ENCODE measurements around the gene MBD3L5. TPM values are rescaled to one million over a fixed set of nuclear protein-coding genes. Genes with fewer than 3 reads are reported as not detected.
"Not testable (repeated sequence)": the region's sequence is repeated elsewhere in the genome, so short reads cannot be mapped to it uniquely, and the experiment has no call there.

The MBD3L5 gene
- total RNA-seq, 2 donors from 2014 or later: not detected

DNA sequence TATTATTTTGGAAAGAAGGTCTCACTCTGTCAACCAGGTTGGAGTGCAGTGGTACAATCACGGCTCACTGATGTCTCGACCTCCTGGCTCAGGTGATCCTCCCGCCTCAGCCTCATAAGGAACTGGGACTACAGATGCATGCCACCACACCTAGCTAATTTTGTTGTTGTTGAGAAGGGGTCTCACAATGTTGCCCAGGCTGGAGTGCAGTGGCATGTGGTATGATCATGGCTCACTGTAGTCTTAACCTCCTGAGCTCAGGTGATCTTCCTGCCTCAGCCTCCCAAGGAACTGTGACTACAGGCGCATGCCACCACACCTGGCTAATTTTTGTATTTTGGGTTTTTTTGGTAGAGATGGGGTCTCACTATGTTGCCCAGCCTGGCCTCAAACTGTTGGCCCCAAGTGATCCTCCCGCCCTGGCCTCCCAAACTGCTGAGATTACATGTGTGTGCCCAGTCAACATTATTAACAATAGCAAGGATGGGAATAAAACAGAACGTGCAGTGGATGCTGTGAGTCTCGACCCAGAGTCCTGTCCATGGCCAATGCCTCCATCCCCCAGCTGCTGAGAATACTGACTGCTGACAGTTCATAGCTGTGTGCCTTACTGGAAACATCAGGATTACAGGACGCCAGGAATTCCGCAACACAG, 33.5 kb downstream of the MBD3L5 start:
- no peak for DNase-seq
- Histone ChIP-seq H3K27me3 (no peaks in the 10 kb centered on the region), H3K36me3 (no peaks in the 10 kb centered on the region), H3K9ac (ENCODE audit: low read depth in 2 of 2, low read length in 2 of 2) (no peak overlapping the region), H3K4me3 (no peak overlapping the region), H3K4me1 (no peaks in the 10 kb centered on the region), H3K27ac (no peak overlapping the region), H3K9me3 (no peaks in the 10 kb centered on the region)
- intact Hi-C loops (cut with DNase I): no loop called here
- TF ChIP-seq CTCF (IDR thresholded peaks at IDR 0.05): no peak

- H3K9me3 ChIP-seq; H3K4me1 ChIP-seq; H3K27ac ChIP-seq; H3K9ac ChIP-seq (ENCODE audit: low read depth in 2 of 2, low read length in 2 of 2); H3K27me3 ChIP-seq; H3K36me3 ChIP-seq; H3K4me3 ChIP-seq; intact Hi-C loops (cut with DNase I): not testable (repeated sequence)
- DNase-seq: peak; percentile 34
These were observed 36.7 kb downstream of the MBD3L5 start for GRCh38 chr19:7067122-7067521.

GRCh38 chr19:7067716-7068115, 37.3 kb downstream of the MBD3L5 start:
- Histone ChIP-seq H3K36me3 (peaks cover 7% of the 10 kb centered on the region), H3K4me3 (no peak overlapping the region), H3K9me3 (no peaks in the 10 kb centered on the region), H3K27ac (no peak overlapping the region), H3K27me3 (no peaks in the 10 kb centered on the region), H3K4me1 (no peaks in the 10 kb centered on the region), H3K9ac (ENCODE audit: low read depth in 2 of 2, low read length in 2 of 2) (no peak overlapping the region)
- no peak for DNase-seq
- intact Hi-C loops (cut with DNase I): no loop called here
- TF ChIP-seq CTCF (IDR thresholded peaks at IDR 0.05): no peak

DNA sequence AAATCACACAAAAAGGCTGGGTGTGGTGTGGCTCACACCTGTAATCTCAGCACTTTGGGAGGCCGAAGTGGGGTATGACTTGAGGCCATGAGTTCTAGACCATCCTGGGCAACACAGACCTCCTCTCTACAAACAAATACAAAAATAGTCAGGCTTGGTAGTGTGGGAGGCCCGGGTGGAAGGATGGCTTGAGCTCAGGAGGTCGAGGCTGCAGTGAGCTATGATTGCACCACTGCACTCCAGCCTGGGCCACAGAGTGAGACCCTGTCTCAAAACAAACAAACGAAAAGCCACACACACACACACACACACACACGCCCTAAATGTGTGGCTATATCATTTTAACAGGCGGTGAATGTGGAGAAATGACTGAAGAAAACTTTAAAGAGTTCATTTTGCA, 38.2 kb downstream of the MBD3L5 start:
- Histone ChIP-seq H3K4me3 (no peak overlapping the region), H3K27ac (no peak overlapping the region), H3K9me3 (no peaks in the 10 kb centered on the region), H3K4me1 (no peaks in the 10 kb centered on the region), H3K36me3 (peaks cover 13% of the 10 kb centered on the region), H3K9ac (ENCODE audit: low read depth in 2 of 2, low read length in 2 of 2) (peak overlapping the region in 1 of 2 donors; percentile 24), H3K27me3 (no peaks in the 10 kb centered on the region)
- no peak for TF ChIP-seq CTCF (IDR thresholded peaks at IDR 0.05)
- no peak for DNase-seq
- intact Hi-C loops (cut with DNase I): no loop called here

GRCh38 chr19:7069042-7069903, 38.9 kb downstream of the MBD3L5 start, which contains the start of gene ZNF557:
Gene ZNF557, plus strand, starts transcription at chr19:7069703. Its CDS starts 5,372 bp downstream, at chr19:7075075.
- Histone ChIP-seq H3K27ac (peak within 1 kb of the TSS; percentile 67), H3K4me1 (no peaks in the 10 kb centered on the region), H3K4me3 (peak within 1 kb of the TSS; percentile 95), H3K36me3 (peaks cover 13% of the 10 kb centered on the region), H3K9me3 (no peaks in the 10 kb centered on the region), H3K27me3 (no peaks in the 10 kb centered on the region), H3K9ac (ENCODE audit: low read depth in 2 of 2, low read length in 2 of 2) (peak within 1 kb of the TSS; percentile 86 to 90)
- TF ChIP-seq CTCF (IDR thresholded peaks at IDR 0.05): no peak
- peak; percentile 99 for DNase-seq
- intact Hi-C loops (cut with DNase I): no loop called here

- no peaks in the 10 kb centered on the region for H3K4me1 ChIP-seq
- H3K9ac ChIP-seq (ENCODE audit: low read depth in 2 of 2, low read length in 2 of 2): peak overlapping the region; percentile 86 to 90
- intact Hi-C loops (cut with DNase I): no loop called here
- H3K36me3 ChIP-seq: peaks cover 13% of the 10 kb centered on the region
- H3K27ac ChIP-seq: peak overlapping the region; percentile 67
- TF ChIP-seq CTCF (IDR thresholded peaks at IDR 0.05): no peak
- H3K27me3 ChIP-seq: no peaks in the 10 kb centered on the region
- H3K4me3 ChIP-seq: peak overlapping the region; percentile 95
- DNase-seq: no peak
- H3K9me3 ChIP-seq: no peaks in the 10 kb centered on the region
These were observed 39.5 kb downstream of the MBD3L5 start for GRCh38 chr19:7069904-7070226.

All from colonic mucosa (tissue), 4 donors.